Measurements from ENCODE around the gene PPP1R3C.

DNA sequence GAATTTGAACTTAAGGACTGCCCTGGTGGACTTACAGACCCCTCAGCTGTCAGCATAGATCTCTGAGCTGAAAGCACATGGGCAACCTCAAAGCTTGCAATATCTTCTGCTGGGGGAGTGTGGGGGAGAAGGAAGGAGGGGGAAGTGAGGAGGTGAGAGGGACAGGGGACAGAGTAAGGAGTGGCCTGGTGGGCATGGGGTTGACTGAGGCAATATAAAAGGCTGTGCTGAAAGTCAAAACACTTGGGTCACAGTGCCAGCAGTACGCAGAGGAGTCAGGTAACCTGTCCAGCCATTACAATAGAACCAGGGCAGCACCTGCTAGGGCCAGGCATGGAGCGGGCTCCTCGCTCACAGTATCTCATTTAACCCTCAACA is 43.2 kb downstream of the PPP1R3C start:
- TF ChIP-seq, protein P1, sequence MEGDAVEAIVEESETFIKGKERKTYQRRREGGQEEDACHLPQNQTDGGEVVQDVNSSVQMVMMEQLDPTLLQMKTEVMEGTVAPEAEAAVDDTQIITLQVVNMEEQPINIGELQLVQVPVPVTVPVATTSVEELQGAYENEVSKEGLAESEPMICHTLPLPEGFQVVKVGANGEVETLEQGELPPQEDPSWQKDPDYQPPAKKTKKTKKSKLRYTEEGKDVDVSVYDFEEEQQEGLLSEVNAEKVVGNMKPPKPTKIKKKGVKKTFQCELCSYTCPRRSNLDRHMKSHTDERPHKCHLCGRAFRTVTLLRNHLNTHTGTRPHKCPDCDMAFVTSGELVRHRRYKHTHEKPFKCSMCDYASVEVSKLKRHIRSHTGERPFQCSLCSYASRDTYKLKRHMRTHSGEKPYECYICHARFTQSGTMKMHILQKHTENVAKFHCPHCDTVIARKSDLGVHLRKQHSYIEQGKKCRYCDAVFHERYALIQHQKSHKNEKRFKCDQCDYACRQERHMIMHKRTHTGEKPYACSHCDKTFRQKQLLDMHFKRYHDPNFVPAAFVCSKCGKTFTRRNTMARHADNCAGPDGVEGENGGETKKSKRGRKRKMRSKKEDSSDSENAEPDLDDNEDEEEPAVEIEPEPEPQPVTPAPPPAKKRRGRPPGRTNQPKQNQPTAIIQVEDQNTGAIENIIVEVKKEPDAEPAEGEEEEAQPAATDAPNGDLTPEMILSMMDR (IDR thresholded peaks at IDR 0.05): no peak
- TF ChIP-seq POLR2AphosphoS5 (IDR thresholded peaks at IDR 0.05): no peak
